Liver (tissue), 3 donors: ENCODE measurements around the gene ARHGEF25.
"Not testable (repeated sequence)": the region's sequence is repeated elsewhere in the genome, so short reads cannot be mapped to it uniquely, and the experiment has no call there.

Source experiments
- CTCF ChIP-seq: fragments of 150-350 bp; IDR thresholded peaks from 2 replicates; pipeline ENCODE4 v1.5.1; 2017; ENCODE audit warnings: improper control_type of control experiment, low read depth, low read length; ENCODE audit not compliant: missing input control
- EGR1 ChIP-seq, 2 donors: IDR thresholded peaks; 2 replicates each; pipeline ENCODE4 v1.6.1; 2016 to 2018; ENCODE audit warnings: antibody characterized with exemption in 2 of 2, low read depth in 2 of 2
- FOXA1 ChIP-seq: IDR thresholded peaks from 2 replicates; pipeline ENCODE4 v1.6.1; 2016; ENCODE audit warnings: antibody characterized with exemption
- GABPA ChIP-seq, 2 donors: IDR thresholded peaks in 1 of 2; conservative IDR thresholded peaks in 1 of 2; 2 replicates each; pipeline ENCODE4 v1.6.1; 2016; ENCODE audit warnings: antibody characterized with exemption in 2 of 2, mild to moderate bottlenecking in 1 of 2, moderate library complexity in 1 of 2
- HNF4G ChIP-seq: IDR thresholded peaks from 2 replicates; pipeline ENCODE4 v1.6.1; 2016; ENCODE audit warnings: antibody characterized with exemption
- JUND ChIP-seq, 2 donors: IDR thresholded peaks; 2 replicates each; pipeline ENCODE4 v1.6.1; 2016; ENCODE audit warnings: antibody characterized with exemption in 2 of 2
- RAD21 ChIP-seq, 2 donors: IDR thresholded peaks; 2 replicates each; pipeline ENCODE4 v1.6.1; 2016; ENCODE audit warnings: antibody characterized with exemption in 2 of 2, mild to moderate bottlenecking in 2 of 2
- REST ChIP-seq: IDR thresholded peaks from 2 replicates; pipeline ENCODE4 v1.6.1; 2016; ENCODE audit warnings: antibody characterized with exemption, mild to moderate bottlenecking
- RXRA ChIP-seq, 2 donors: IDR thresholded peaks; 2 replicates each; pipeline ENCODE4 v1.6.1; 2017 to 2018; ENCODE audit warnings: antibody characterized with exemption in 2 of 2, mild to moderate bottlenecking in 1 of 2
- YY1 ChIP-seq: IDR thresholded peaks from 2 replicates; pipeline ENCODE4 v1.6.1; 2016; ENCODE audit warnings: antibody characterized with exemption, mild to moderate bottlenecking
- ZBTB33 ChIP-seq: IDR thresholded peaks from 2 replicates; pipeline ENCODE4 v1.6.1; 2016; ENCODE audit warnings: antibody characterized with exemption
- donor health status: healthy.
- donor health status: healthy.

GRCh38 chr12:57570438-57570837, 40.8 kb upstream of the ARHGEF25 start:
- not testable (repeated sequence) for TF ChIP-seq GABPA (IDR thresholded peaks at IDR 0.05 in 1 of 2, conservative IDR thresholded peaks at IDR 0.05 in 1 of 2); CTCF; REST; YY1; EGR1 (IDR thresholded peaks at IDR 0.05; ENCODE audit: low read depth in 2 of 2); RAD21 (IDR thresholded peaks at IDR 0.05); ZBTB33; HNF4G; JUND (IDR thresholded peaks at IDR 0.05); RXRA (IDR thresholded peaks at IDR 0.05); FOXA1
